Naive thymus-derived CD8-positive, alpha-beta T cell (primary cell): ENCODE data around the gene KRT38. TPM values are rescaled to one million over a fixed set of nuclear protein-coding genes. Genes with fewer than 3 reads are reported as not detected.
"Not testable (repeated sequence)": the region's sequence is repeated elsewhere in the genome, so short reads cannot be mapped to it uniquely, and the experiment has no call there.

Experiments
- ATAC-seq, 2 donors: fragments of 150-1000 bp; cut with Tn5 transposase in 1 of 2; sonication (Bioruptor Pico), chemical (Tn5 transposase) in 1 of 2; 1 replicate in 1 of 2; 2 replicates in 1 of 2; pipeline ENCODE4 v1.10.0; 2021; ENCODE audit warnings: mild to moderate bottlenecking in 2 of 2, moderate library complexity in 2 of 2
- POLR2A ChIA-PET: fragments of 350-600 bp; sonication (Branson Sonifier 250); formaldehyde crosslinking; loops from one replicate; lab custom pipeline; 2021; ENCODE audit warnings: antibody characterized with exemption; lab: Charles Lee
- DNase-seq, 10 donors: peaks; one replicate each; pipeline versions ENCODE4 v3.0.0 to v3.0.0-alpha.2; 2020 to 2022
- H3K27ac Mint-ChIP-seq, 10 donors: one replicate each; pipeline ENCODE4 v1.8.0; 2020 to 2022; ENCODE audit warnings: mild to moderate bottlenecking in 10 of 10, mixed read lengths in 10 of 10, moderate library complexity in 4 of 10, inconsistent platforms in 1 of 10
- H3K27me3 Mint-ChIP-seq, 5 donors: one replicate each; pipeline ENCODE4 v1.8.0; 2021 to 2022; ENCODE audit warnings: mixed read lengths in 5 of 5
- H3K36me3 Mint-ChIP-seq, 3 donors: one replicate each; pipeline ENCODE4 v1.8.0; 2020 to 2022; ENCODE audit warnings: mixed read lengths in 3 of 3, mild to moderate bottlenecking in 2 of 3, inconsistent platforms in 1 of 3
- H3K4me1 Mint-ChIP-seq, 4 donors: one replicate each; pipeline ENCODE4 v1.8.0; 2021 to 2022; ENCODE audit warnings: mixed read lengths in 4 of 4
- H3K4me3 Mint-ChIP-seq, 10 donors: one replicate each; pipeline ENCODE4 v1.8.0; 2020 to 2022; ENCODE audit warnings: mild to moderate bottlenecking in 10 of 10, mixed read lengths in 10 of 10, moderate library complexity in 6 of 10, inconsistent platforms in 1 of 10
- H3K9me3 Mint-ChIP-seq, 9 donors: one replicate each; pipeline ENCODE4 v1.8.0; 2020 to 2022; ENCODE audit warnings: mixed read lengths in 9 of 9, mild to moderate bottlenecking in 3 of 9, inconsistent platforms in 1 of 9, moderate library complexity in 1 of 9
- polyA plus RNA-seq, 3 donors: library from polyadenylated mRNA; unstranded; fragments of 300-500 nt; fragmentation: Illumina TruSeq; gene quantifications; one replicate each; pipeline ENCODE4 v1.2.3, GENCODE V29; 2021
- total RNA-seq, 8 experiments: library from RNA in 2 of 8; stranded (reverse) in 2 of 8; gene quantifications; one replicate each; pipeline ENCODE4 v1.2.3 and lab custom pipeline; 2021 to 2026

The KRT38 gene
- total and polyA plus RNA-seq, 5 experiments from 2014 or later = not detected

DNA sequence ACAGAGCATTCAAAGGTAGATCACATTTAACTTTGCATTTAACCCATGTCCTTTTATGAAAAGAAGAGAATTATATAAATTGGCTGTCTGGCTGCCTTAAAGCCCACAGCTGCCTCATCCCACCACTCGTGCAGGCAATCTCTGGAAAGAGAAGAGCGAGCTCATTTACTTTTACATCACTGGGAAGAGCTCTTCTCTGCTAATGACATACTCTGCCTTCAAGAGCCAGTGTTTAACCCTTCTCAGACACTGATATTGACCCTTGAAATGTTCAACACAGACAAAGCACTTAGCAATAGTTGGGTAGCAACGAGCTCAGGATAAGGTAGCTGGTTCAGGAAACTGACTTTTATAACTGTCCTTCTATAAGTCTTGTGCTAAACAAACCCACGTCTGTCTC, 6.8 kb downstream of the KRT38 start:
- peak overlapping the region in 1 of 10 donors; percentile 22 for H3K27ac Mint-ChIP-seq
- ATAC-seq (no peak), DNase-seq (no peak)
- H3K36me3 Mint-ChIP-seq = no peaks in the 10 kb centered on the region
- no peak overlapping the region for H3K4me3 Mint-ChIP-seq
- no peaks in the 10 kb centered on the region for H3K9me3 Mint-ChIP-seq
- POLR2A ChIA-PET = no interaction called here
- H3K27me3 Mint-ChIP-seq = peaks cover 0 to 3% (median 0%) of the 10 kb centered on the region in 5 donors
- H3K4me1 Mint-ChIP-seq = peaks cover 0 to 15% (median 9%) of the 10 kb centered on the region in 4 donors

DNA sequence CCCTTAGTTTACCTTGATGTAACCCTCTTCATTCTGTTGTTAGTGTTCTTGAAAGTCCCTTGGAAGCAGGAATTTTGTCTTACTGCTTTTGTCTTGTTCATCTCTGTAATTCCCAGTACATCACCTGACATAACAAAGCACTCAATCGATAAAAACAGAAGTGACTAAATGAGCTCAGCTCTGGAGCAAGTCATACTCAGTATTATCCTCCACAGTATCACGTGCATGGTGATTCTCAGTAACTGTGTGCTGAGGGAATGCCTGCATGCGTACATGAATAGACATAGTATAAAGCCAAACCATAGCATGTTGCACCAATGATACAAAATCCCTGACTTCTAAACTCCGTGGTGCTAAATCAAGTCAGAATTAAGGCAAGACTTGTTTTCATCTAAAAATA, 7.2 kb downstream of the KRT38 start:
- no peaks in the 10 kb centered on the region for H3K36me3 Mint-ChIP-seq
- POLR2A ChIA-PET = no interaction called here
- no peak overlapping the region for H3K4me3 Mint-ChIP-seq
- no peak for ATAC-seq
- H3K9me3 Mint-ChIP-seq = no peaks in the 10 kb centered on the region
- H3K27me3 Mint-ChIP-seq = peaks cover 0 to 3% (median 0%) of the 10 kb centered on the region in 5 donors
- DNase-seq = no peak
- H3K4me1 Mint-ChIP-seq = peaks cover 0 to 15% (median 9%) of the 10 kb centered on the region in 4 donors
- H3K27ac Mint-ChIP-seq = no peak overlapping the region

DNA sequence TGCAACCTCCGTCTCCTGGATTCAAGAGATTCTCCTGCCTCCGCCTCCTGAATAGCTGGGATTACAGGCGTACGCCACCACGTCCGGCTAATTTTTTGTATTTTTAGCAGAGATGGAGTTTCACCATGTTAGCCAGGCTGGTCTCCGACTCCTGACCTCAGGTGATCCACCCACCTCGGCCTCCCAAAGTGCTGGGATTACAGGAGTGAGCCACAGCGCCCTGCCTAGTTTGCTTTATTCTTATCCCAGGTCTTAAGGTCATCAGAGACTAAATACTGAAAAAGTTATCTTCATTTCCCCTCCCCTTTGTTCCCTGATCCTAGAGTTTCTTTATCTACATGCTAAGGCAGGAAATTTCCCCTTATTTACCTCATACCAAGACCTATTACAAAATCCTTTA, 10.4 kb downstream of the KRT38 start:
- DNase-seq, POLR2A ChIA-PET, H3K9me3 Mint-ChIP-seq: not testable (repeated sequence)

DNA sequence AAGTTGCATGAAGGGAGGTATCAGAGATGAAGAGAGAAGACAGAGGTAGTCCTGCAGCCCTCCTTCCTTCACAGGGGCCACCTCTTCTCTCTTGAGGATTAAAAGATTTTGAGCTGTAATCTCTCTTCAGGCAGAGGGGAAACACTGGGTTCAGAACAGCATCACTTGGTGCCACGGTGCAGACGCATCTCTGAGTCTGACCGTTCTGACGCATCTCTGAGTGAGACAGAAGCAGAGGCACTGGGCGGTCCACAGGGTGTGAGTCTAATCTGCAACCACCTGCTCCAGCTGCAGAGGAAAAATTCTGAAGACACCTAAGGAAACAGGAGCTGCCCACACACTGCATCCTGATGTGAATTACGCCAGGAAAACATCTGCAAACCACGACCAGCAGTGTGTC, 11.1 kb downstream of the KRT38 start:
- DNase-seq (no peak), ATAC-seq (no peak)
- POLR2A ChIA-PET = no interaction called here
- no peak overlapping the region for H3K4me3 Mint-ChIP-seq
- peaks cover 0 to 3% (median 0%) of the 10 kb centered on the region in 5 donors for H3K27me3 Mint-ChIP-seq
- H3K27ac Mint-ChIP-seq = no peak overlapping the region
- peaks cover 3 to 12% (median 4%) of the 10 kb centered on the region in 4 donors for H3K4me1 Mint-ChIP-seq
- H3K9me3 Mint-ChIP-seq = no peaks in the 10 kb centered on the region
- no peaks in the 10 kb centered on the region for H3K36me3 Mint-ChIP-seq

More for the DNA sequence above, 10.4 kb downstream of the KRT38 start:
- H3K27me3 Mint-ChIP-seq, ATAC-seq, H3K36me3 Mint-ChIP-seq, H3K4me3 Mint-ChIP-seq: not testable (repeated sequence)
- H3K4me1 Mint-ChIP-seq = peaks cover 2 to 15% (median 8%) of the 10 kb centered on the region in 4 donors
- H3K27ac Mint-ChIP-seq = peak overlapping the region in 1 of 10 donors; percentile 12

DNA sequence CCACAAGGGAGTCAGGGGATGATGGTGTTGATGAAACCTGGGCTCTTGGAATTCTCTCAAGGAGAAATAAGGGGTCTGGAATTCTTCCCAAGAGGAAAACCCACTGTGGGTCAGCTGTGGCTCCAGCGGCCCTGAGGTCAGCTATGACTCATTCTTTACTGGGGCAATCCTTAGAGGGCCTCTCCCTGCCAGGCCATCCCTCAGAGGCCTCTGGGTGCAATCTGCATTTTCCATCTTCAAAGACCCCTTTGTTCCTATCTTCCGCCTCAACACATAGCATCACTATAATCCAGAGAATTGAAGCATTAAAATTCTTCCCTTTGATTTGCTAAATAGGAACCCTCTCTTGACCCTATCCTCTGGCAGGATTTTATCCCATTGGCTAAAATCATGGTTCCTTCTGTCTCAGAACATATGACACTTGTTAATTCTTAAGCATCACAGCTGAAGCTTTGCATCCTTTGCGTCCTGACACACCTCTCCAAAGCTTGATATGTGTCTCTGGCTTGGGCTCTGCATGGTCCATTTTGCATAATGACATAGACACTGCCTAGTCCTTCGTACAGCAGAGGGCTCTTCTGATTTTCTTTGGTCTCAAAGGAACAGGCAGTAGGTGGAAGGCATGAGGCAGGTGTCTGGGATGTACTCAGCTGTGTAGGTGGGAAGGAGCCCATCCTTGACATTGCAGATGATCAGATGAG, 12.0 kb downstream of the KRT38 start:
- Mint-ChIP-seq H3K4me3 (no peak overlapping the region), H3K36me3 (no peaks in the 10 kb centered on the region), H3K27ac (no peak overlapping the region), H3K27me3 (peaks cover 0 to 3% (median 0%) of the 10 kb centered on the region in 5 donors), H3K9me3 (no peaks in the 10 kb centered on the region), H3K4me1 (peaks cover 0 to 4% (median 2%) of the 10 kb centered on the region in 4 donors)
- DNase-seq (no peak), ATAC-seq (no peak)
- POLR2A ChIA-PET = no interaction called here

DNA sequence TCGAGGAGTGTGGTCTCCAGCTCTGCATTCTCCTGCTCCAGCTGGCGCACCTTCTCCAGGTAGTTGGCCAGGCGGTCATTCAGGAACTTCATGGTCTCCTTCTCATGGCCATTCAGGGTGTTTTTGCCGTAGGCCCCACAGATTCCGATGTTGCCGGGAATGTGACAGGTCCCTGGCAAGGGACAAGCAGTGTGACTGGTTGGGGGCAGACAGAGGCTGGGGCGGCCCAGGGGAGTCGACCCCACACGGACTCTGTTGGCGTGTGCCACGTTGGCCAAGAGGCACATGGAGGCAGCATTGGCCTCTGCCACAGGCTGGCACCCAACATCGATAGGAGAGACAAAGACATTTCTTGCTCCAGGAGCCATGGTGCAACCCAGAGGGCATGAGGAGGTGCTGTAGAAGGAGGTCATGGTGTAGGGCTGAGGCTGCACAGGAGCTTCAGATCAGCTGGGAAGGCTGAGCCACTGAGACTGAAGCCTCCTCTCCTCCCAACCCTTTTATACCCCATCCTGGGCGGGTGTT, 16.6 kb downstream of the KRT38 start, which contains the start of gene KRT37:
Gene KRT37, minus strand, starts transcription at position 475 of the 525 bp plus-strand sequence. Its CDS starts 62 bp downstream, at position 413.
- H3K27ac Mint-ChIP-seq = peak within 1 kb of the TSS in 1 of 10 donors; percentile 67
- POLR2A ChIA-PET = no interaction called here
- ATAC-seq (no peak), DNase-seq (no peak)
- H3K9me3 Mint-ChIP-seq = no peaks in the 10 kb centered on the region
- no peaks in the 10 kb centered on the region for H3K36me3 Mint-ChIP-seq
- H3K27me3 Mint-ChIP-seq = peaks cover 0 to 4% (median 0%) of the 10 kb centered on the region in 5 donors
- peaks cover 3 to 16% (median 15%) of the 10 kb centered on the region in 4 donors for H3K4me1 Mint-ChIP-seq
- no peak within 1 kb of the TSS for H3K4me3 Mint-ChIP-seq

DNA sequence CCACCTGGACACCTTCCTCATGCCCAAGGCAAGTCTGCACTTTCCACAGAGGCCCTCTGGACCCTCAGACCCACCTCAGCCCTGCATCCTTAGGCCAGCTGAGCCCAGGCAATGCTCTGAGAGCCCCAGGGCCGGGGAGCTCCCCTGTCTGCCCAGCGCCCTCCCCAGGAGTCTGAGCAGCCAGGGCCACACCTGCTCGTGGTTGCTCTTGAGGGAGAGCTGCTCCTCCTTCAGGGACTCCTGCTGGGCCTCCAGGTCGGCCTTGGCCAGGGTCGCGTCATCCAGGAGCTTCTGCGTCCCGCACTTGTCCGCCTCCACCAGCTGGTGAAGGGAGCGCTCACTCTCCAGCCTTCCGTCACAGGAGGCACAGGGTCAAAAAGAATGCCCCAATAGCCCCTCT, 18.2 kb downstream of the KRT38 start:
- H3K27me3 Mint-ChIP-seq, H3K9me3 Mint-ChIP-seq, DNase-seq, H3K36me3 Mint-ChIP-seq, ATAC-seq, H3K27ac Mint-ChIP-seq, H3K4me3 Mint-ChIP-seq, POLR2A ChIA-PET: not testable (repeated sequence)
- H3K4me1 Mint-ChIP-seq = peaks cover 3 to 22% (median 18%) of the 10 kb centered on the region in 4 donors

DNA sequence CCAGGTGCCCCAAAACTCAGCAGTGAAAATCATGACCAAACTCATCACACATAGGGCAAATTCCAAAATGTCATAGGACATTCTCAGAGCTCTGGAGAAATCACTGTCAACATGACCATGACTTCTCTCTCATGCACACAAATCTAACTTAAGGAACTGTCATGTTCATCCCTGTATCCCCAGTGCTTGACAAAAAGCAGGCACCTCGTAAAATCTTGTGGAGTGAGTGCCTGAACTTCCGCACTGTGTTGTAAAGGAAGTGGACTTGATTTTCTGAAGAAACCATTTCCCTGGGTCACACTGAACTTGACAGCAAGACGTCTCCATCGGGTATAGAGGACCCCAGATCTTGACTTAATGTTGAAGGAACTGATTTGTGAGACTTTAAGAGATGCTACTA, 19.2 kb downstream of the KRT38 start:
- Mint-ChIP-seq H3K36me3 (no peaks in the 10 kb centered on the region), H3K27me3 (peaks cover 0 to 4% (median 0%) of the 10 kb centered on the region in 5 donors), H3K4me3 (no peak overlapping the region), H3K27ac (peak overlapping the region in 2 of 10 donors; percentile 10 to 77), H3K9me3 (no peaks in the 10 kb centered on the region), H3K4me1 (peaks cover 5 to 27% (median 21%) of the 10 kb centered on the region in 4 donors)
- POLR2A ChIA-PET = no interaction called here
- DNase-seq (no peak), ATAC-seq (no peak)

DNA sequence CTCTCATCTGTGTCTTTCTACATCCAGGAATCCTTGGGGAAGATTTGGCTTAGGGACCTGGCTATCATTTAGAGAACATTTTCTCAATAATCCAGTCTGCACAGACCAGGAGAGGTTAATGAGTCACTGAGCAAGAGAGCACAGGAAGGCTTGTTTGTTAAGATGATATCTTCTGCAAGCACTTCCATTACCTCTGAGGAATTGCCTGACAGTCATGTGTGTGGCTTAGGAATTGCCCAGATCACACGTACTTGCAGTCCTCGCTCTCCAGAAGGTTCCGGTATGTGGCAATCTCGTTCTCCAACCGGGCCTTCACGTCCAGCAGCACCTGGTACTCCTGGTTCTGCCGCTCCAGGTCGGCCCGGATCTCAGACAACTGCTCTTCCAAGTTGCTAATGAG, 19.7 kb downstream of the KRT38 start:
- ATAC-seq (no peak), DNase-seq (no peak)
- Mint-ChIP-seq H3K9me3 (no peaks in the 10 kb centered on the region), H3K36me3 (no peaks in the 10 kb centered on the region), H3K27ac (peak overlapping the region in 2 of 10 donors; percentile 10 to 77), H3K4me1 (peaks cover 5 to 27% (median 21%) of the 10 kb centered on the region in 4 donors), H3K27me3 (peaks cover 0 to 4% (median 0%) of the 10 kb centered on the region in 5 donors), H3K4me3 (peak overlapping the region in 1 of 10 donors; percentile 10)
- POLR2A ChIA-PET = no interaction called here

DNA sequence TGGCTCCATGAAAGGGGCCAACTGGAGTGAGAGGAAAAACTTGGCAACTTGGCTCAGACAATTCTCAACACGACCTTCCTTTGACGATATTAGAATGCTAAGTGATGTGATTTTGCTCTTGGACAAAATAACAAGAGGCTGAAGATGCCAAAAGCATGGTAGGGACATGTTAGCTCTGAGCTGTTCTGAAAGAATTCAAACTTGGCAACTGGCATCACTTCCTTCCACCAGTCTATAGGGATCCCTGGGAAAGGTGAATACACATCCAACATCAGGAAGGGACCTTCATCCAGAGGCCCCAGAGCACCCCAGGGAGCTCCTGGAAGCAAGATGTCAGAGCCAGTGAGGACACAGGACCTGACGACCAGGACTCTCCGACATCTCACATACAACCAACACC, 20.6 kb downstream of the KRT38 start:
- ATAC-seq = no peak
- no peaks in the 10 kb centered on the region for H3K36me3 Mint-ChIP-seq
- H3K4me1 Mint-ChIP-seq = peaks cover 5 to 27% (median 20%) of the 10 kb centered on the region in 4 donors
- no peak overlapping the region for H3K4me3 Mint-ChIP-seq
- H3K27ac Mint-ChIP-seq = peak overlapping the region in 1 of 10 donors; percentile 47
- no peaks in the 10 kb centered on the region for H3K9me3 Mint-ChIP-seq
- DNase-seq = no peak
- peaks cover 0 to 5% (median 0%) of the 10 kb centered on the region in 5 donors for H3K27me3 Mint-ChIP-seq
- POLR2A ChIA-PET = no interaction called here

DNA sequence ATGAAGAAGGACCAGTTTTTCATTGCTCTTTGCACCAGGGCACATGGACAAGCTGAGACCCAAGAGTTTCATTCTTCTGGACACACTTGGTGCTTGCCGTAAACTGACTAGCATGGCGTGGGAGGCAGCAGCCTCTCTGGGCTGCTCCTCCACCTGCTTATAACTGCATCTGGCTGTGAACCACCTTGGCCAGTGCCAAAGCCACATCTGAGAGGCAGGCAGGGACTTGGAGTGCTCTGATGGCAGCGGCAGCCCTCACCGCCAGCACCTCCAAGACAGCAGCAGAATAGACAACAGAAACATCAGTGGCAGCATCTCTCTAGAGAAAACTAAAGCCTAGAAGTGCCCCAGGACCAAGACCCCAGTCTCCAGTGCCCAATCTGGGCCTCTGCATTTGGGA, 21.1 kb downstream of the KRT38 start:
- DNase-seq (peak in 3 of 10 donors; percentile 13 to 24 (median 19)), ATAC-seq (peak; percentile 37 to 71)
- Mint-ChIP-seq H3K9me3 (no peaks in the 10 kb centered on the region), H3K27me3 (peaks cover 0 to 5% (median 0%) of the 10 kb centered on the region in 5 donors), H3K4me1 (peaks cover 5 to 27% (median 19%) of the 10 kb centered on the region in 4 donors), H3K27ac (peak overlapping the region in 3 of 10 donors; percentile 41 to 77 (median 47)), H3K36me3 (no peaks in the 10 kb centered on the region), H3K4me3 (no peak overlapping the region)
- POLR2A ChIA-PET = no interaction called here

DNA sequence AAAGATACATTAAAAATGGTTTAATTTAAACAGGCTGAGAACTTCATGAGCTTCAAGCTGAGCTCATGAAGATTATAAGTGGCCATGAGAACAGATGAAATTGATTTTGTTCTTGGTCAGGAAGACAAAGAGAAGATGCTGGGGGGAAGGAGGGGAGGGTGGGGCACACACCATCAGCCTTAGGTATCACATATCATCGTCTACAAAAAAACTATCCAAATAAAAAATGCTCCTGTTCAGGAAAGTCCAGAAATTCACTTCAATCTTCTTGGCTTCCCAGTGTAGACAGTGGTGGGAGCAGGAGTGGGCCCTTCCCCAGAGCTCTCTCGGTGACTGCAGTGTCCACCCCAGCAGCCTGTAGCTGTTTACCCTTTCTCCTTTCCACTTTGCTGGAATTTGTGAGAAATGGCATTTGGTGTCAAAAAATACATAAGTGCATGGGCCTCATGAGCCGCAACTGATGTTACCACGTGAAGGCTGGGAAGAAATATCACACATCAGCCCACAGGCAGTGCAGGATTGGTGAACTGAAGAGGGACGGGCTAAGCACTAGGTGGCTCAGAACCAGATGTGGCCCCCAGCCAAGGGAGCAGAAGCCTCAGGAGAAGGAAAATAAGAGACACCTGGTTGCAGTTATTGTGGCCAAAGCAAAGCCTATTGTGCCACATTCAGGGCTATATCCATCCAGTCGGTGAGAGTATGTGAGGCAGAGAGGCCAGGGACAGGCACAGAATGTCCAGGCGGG, 22.5 kb downstream of the KRT38 start:
- POLR2A ChIA-PET = no interaction called here
- Mint-ChIP-seq H3K27me3 (peaks cover 0 to 5% (median 0%) of the 10 kb centered on the region in 5 donors), H3K36me3 (no peaks in the 10 kb centered on the region), H3K27ac (peak overlapping the region in 2 of 10 donors; percentile 21 to 39), H3K4me1 (peaks cover 5 to 27% (median 19%) of the 10 kb centered on the region in 4 donors), H3K9me3 (no peaks in the 10 kb centered on the region), H3K4me3 (no peak overlapping the region)
- DNase-seq = no peak
- ATAC-seq = no peak
